Effector memory CD4-positive, alpha-beta T cell (primary cell): ENCODE results near the gene COMMD7.

ENCODE experiments used
- DNase-seq, 3 donors: peaks; one replicate each; pipeline ENCODE4 v3.0.0-alpha.2; 2020
- H3K27ac ChIP-seq: 2 replicates; pipeline ENCODE4 v1.7.0; 2013; ENCODE audit warnings: mild to moderate bottlenecking, low read length, moderate library complexity; ENCODE audit not compliant: insufficient read depth, poor library complexity, severe bottlenecking
- H3K27me3 ChIP-seq: replicated peaks from 2 replicates; pipeline ENCODE4 v1.7.0; 2013; ENCODE audit warnings: mild to moderate bottlenecking, low read length; ENCODE audit not compliant: insufficient read depth, control insufficient read depth, poor library complexity, severe bottlenecking
- H3K36me3 ChIP-seq: 2 replicates; pipeline ENCODE4 v1.7.0; 2013; ENCODE audit warnings: mild to moderate bottlenecking, low read length, moderate library complexity; ENCODE audit not compliant: control insufficient read depth, insufficient read depth
- H3K4me1 ChIP-seq: 2 replicates; pipeline ENCODE4 v1.7.0; 2013; ENCODE audit warnings: low read length, mild to moderate bottlenecking; ENCODE audit not compliant: control insufficient read depth, insufficient read depth, poor library complexity, severe bottlenecking
- H3K4me3 ChIP-seq: 2 replicates; pipeline ENCODE4 v1.7.0; 2013; ENCODE audit warnings: low read length, low read depth, mild to moderate bottlenecking; ENCODE audit not compliant: insufficient read depth, poor library complexity, severe bottlenecking
- H3K9me3 ChIP-seq: 2 replicates; pipeline ENCODE4 v1.7.0; 2013; ENCODE audit warnings: mild to moderate bottlenecking, low read length, moderate library complexity; ENCODE audit not compliant: control insufficient read depth

Gene COMMD7

DNA sequence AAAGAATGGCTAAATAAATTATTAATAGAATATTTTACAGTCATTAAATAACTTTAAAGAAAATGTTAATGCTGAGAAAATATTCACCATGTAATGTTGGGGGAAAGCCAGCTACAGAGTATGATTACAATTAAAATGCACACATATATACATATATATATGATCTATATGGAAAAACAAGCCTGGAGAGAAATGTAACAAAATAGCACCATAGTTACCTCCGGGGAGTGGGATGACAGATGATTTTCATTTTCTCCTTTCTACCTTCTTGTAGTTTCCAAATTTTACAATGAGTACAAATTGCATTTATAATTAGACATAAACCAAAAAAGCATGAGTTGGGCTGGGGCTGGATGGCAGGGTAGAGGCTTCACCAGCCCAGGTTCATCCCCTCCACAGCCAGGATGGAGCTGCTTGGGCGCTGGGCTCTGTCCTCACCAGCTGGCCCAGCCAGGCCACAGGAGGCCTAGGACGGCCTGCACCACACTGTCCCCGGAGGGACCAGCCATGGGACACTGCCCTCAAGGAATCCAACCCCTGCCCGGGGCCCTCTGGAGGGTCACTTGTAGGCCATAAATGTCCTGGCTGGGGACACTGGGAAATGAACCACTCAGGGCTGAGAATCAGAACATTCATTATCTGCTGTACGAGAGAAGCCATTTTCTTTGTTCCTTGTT lies 79.8 kb downstream of the COMMD7 start:
- DNase-seq: no peak
- peaks cover 3% of the 10 kb centered on the region for H3K9me3 ChIP-seq
- no peaks in the 10 kb centered on the region for H3K27me3 ChIP-seq
- H3K4me1 ChIP-seq: no peaks in the 10 kb centered on the region
- no peak overlapping the region for H3K4me3 ChIP-seq
- no peak overlapping the region for H3K27ac ChIP-seq
- no peaks in the 10 kb centered on the region for H3K36me3 ChIP-seq

- no peak for DNase-seq
Observed at GRCh38 chr20:32661820-32662528, 81.3 kb downstream of the COMMD7 start.

GRCh38 chr20:32660661-32661060 lies 82.6 kb downstream of the COMMD7 start:
- DNase-seq: no peak
- Histone ChIP-seq H3K4me1 (no peaks in the 10 kb centered on the region), H3K4me3 (no peak overlapping the region), H3K27me3 (no peaks in the 10 kb centered on the region), H3K9me3 (peaks cover 3% of the 10 kb centered on the region), H3K36me3 (no peaks in the 10 kb centered on the region), H3K27ac (no peak overlapping the region)

More at GRCh38 chr20:32661820-32662528, 81.3 kb downstream of the COMMD7 start:
- Histone ChIP-seq H3K27me3 (no peaks in the 10 kb centered on the region), H3K27ac (no peak overlapping the region), H3K4me1 (no peaks in the 10 kb centered on the region), H3K36me3 (no peaks in the 10 kb centered on the region), H3K4me3 (no peak overlapping the region), H3K9me3 (peaks cover 3% of the 10 kb centered on the region)

GRCh38 chr20:32656827-32657226 lies 86.4 kb downstream of the COMMD7 start:
- no peaks in the 10 kb centered on the region for H3K36me3 ChIP-seq
- DNase-seq: no peak
- H3K27ac ChIP-seq: no peak overlapping the region
- H3K4me3 ChIP-seq: no peak overlapping the region
- peaks cover 5% of the 10 kb centered on the region for H3K4me1 ChIP-seq
- H3K27me3 ChIP-seq: no peaks in the 10 kb centered on the region
- peaks cover 3% of the 10 kb centered on the region for H3K9me3 ChIP-seq

DNA sequence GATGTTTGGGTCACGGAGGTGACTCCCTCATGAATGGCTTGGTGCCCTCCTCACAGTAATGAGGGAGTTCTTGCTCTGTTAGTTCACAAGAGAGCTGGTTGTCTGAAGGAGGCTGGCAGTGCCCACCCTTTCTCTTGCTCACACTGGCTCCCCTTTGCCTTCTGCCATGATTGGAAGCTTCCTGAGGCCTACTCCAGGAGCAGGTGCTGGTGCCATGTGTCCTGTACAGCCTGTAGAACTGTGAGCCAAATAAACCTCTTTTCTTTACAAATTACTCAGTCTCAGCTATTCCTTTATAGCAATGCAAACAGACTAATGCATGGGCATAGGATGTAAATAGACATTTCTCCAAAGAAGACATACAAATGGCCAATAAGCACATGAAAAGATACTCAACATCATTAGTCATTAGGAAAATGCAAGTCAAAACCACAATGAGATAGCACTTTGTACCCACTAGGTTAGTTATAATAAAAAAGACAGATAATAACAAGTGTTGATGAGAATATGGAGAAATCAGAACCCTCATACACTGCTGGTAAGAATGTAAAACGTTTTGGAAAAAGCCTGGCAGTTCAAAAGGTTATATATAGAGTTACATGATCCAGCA lies 87.3 kb downstream of the COMMD7 start:
- no peak for DNase-seq
- H3K27me3 ChIP-seq: no peaks in the 10 kb centered on the region

DNA sequence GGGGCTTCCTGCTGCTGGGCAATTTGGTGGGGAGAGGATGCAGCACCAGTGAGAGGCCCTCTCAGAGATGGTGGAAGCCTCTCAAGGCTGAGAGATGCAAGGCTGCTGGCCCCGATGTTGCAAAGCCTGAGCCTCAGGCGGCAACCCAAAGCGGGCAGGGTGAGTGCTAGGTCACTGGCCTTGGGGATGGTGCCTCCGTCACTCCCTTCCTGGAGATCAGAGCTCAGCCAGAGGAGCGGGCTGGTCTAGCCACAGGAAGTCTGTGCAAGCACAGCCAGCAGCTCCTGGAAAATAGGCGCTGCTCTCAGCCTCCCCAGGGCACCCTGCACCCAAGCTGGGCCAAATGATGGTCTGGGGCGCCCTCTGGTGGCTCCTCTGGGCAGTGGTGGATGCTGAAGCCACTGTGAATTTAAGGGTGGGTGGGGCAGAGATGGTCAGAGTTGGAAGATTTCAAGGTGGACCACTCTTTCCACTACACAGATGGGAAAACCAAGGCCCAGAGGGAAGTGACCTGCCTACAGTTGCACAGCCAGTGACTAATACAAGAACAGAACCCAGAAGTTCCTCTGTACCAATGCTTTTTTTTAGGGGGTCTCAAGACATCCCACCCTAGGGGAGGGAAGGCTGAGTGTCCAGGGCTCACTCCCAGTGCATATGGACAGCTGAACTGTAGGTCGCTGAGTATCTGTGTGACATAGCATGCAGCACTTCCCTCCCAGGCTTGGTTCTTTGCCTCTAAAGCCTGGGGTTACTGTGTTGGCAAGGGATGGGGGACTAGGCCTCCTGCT lies 90.3 kb downstream of the COMMD7 start:
- DNase-seq: peak; percentile 71 to 83 (median 79)
- H3K9me3 ChIP-seq: no peaks in the 10 kb centered on the region
- H3K36me3 ChIP-seq: no peaks in the 10 kb centered on the region
- peak overlapping the region; percentile 34 for H3K4me3 ChIP-seq
- no peaks in the 10 kb centered on the region for H3K27me3 ChIP-seq
- peaks cover 5% of the 10 kb centered on the region for H3K4me1 ChIP-seq
- H3K27ac ChIP-seq: no peak overlapping the region

More for the DNA sequence above, 87.3 kb downstream of the COMMD7 start:
- Histone ChIP-seq H3K9me3 (peaks cover 3% of the 10 kb centered on the region), H3K27ac (no peak overlapping the region), H3K4me3 (no peak overlapping the region), H3K4me1 (peaks cover 5% of the 10 kb centered on the region), H3K36me3 (no peaks in the 10 kb centered on the region)
